GM21576 (cell line): ENCODE measurements around the gene FGFR1OP2.
"Not testable (repeated sequence)": the region's sequence is repeated elsewhere in the genome, so short reads cannot be mapped to it uniquely, and the experiment has no call there.

Experiments used
- ATAC-seq: cut with Tn5 transposase; IDR thresholded peaks from one replicate; pipeline ENCODE4 v1.9.1; 2021; ENCODE audit warnings: mild to moderate bottlenecking, moderate library complexity; ENCODE audit not compliant: unreplicated experiment

The FGFR1OP2 gene

DNA sequence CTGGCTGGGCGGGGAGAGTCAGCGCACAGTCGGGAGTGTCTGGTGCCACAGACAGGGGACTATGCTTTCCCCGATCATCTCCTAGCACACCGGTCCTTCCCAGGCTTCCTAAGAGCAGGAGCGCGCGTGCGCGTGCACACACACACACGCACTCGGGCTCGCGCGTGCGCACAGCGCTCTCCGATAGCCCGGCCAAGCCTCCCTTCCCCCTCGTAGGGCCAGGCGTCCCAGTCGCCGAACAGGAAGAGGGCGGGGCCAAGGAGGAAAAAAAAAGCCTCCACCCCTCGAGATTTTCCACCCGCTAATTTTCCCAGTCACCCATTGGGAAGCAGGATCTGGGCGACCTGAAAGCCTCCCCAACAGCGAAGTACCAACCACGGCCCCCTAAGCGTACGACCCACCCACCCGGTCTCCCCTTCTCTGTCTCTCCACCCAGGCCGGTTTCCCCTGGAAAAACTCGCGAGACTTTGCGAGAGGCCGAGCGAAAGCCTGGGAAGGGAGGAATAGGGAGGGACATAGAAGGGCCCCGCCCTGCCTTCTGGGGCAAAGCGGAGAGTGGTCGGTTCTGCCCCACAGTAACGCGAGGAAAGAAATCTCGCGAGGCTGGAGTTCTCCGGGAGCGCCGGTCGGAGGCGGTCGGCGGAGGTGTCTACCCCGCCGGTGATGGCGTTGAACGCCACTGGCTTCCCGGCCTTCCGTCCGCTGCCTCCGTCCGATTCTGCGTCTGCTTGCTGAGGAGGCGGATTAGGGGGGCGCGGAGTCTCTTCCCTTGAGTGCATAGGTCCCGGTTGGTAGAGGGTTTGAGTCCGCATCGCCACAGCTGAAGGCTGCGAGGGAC lies at the start of gene FGFR1OP2, which contains the start of gene INTS13:
Gene FGFR1OP2 (plus strand): TSS at position 608 of the 838 bp plus-strand sequence. CDS start 15,689 bp downstream, outside the sequence.
Gene INTS13 (minus strand): TSS at position 119 of the 838 bp plus-strand sequence. CDS start 1,178 bp downstream, outside the sequence.
- peak; percentile 81 for ATAC-seq

DNA sequence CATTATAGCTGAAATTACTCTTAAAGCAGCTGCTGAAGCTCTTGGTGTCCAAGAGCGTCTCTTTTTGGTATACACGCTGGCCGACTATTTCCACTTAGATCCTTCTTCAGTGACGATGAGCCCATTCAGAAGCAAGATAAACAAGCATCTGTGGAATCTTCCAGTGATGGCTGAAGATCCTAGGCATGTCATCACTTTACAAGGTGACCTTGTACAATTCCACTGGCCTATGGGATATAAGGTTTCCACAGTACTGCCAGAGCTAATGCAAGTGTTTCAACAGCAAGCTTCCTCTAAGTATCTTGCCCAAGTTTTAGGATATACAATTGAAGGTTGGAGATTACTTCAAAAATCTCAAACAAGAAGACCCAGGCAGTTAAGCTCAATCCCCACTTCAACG lies 47.5 kb upstream of the FGFR1OP2 start:
- ATAC-seq: no peak

DNA sequence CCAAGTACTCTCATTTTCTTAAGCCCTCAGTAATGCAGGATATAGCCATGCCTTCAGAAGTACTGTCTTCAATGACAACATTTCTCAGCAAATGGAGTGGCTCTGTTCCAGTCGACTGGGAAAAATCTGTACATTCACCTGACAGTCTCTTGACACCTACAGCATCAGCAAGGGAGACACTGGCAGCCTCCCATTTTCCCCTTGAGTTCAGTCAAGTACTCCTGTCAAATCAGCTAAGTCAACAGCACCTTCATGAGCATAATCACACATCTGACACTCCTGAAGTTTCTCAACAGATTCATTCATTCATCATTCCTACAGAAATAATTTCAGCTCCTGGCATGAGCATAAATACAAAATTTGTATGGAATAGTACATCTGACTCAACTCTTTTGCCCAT lies 46.6 kb upstream of the FGFR1OP2 start:
- no peak for ATAC-seq

DNA sequence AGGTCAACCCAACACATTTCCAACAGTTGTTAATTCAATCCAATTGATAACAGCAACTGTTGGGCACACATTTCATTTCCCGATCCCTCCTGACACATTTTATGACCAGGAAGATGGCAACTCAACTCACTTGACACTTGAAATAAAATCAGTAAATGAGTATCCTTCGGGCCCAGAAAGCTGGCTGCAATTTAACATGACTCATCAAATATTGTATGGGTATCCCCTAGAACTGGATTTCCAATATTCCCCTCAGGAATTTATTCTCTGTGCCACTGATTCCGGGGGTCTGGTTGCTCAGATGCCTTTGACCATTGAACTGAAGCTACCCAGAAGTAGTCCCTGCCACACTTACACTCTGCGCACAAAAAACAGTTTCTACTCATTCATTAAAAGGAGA lies 42.6 kb upstream of the FGFR1OP2 start:
- ATAC-seq: no peak

DNA sequence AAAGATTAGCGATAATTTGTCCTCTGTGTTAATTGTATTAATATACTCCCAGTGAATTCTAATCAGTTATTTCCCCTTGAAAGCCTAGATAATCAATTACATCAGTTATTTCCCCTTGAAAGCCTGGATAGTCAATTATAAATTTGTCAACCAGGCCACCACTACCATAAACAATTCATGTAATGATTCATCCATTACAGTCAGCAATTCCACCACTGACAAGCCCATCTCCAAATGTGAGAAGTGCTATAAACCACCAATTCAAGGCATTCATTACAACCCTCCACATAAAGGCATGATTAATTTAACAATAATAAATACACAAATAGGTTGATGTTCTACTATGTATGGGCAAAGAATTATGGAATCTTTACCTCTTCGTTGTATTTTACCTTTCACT lies 41.4 kb upstream of the FGFR1OP2 start:
- no peak for ATAC-seq

DNA sequence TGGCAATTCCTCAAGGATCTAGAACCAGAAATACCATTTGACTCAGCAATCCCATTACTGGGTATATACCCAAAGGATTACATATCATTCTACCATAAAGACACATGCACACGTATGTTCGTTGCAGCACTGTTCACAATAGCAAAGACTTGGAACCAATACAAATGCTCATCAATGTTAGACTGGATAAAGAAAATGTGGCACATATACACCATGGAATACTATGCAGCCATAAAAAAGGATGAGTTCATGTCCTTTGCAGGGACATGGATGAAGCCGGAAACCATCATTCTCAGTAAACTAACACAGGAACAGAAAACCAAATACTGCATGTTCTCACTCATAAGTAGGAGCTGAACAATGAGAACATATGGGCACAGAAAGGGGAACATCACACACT lies 34.9 kb upstream of the FGFR1OP2 start:
- ATAC-seq: not testable (repeated sequence)

DNA sequence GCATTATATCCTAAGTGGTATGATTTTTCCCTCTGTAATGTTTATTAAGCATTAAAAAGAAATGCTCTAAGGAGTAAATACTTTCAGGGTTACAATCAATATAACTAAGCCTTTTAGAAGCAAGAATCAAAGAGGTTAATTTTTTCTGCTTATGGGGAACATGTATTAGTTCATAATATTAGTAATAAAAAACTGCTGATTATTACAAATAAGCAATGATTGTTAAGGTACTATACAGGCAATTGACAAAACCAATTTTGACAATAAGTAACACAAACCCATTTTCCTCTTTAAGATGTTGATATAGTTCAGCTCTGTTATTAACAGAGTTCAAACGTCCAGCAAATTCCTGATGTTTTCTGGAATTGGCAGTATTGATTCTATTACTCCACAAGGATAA lies 32.2 kb upstream of the FGFR1OP2 start:
- ATAC-seq: no peak

DNA sequence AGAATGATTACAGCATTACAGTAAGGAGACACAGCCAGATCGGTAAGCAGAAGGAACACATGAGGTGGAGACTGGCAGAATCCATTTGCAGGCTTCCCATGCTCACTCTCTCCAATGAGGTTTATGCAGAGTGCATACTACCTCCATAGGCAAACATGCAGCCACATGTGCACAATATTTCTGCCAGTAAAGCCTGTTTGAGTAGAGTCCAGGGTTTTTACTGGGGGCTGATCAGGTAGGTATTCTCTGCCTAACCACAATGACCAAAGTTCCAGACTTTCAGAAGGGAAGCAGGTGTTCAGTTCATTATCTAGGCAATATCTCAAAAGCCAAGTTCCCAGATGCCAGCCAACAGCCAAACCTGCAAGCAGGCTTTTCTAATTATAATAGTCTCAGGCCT lies 31.6 kb upstream of the FGFR1OP2 start:
- ATAC-seq: no peak

DNA sequence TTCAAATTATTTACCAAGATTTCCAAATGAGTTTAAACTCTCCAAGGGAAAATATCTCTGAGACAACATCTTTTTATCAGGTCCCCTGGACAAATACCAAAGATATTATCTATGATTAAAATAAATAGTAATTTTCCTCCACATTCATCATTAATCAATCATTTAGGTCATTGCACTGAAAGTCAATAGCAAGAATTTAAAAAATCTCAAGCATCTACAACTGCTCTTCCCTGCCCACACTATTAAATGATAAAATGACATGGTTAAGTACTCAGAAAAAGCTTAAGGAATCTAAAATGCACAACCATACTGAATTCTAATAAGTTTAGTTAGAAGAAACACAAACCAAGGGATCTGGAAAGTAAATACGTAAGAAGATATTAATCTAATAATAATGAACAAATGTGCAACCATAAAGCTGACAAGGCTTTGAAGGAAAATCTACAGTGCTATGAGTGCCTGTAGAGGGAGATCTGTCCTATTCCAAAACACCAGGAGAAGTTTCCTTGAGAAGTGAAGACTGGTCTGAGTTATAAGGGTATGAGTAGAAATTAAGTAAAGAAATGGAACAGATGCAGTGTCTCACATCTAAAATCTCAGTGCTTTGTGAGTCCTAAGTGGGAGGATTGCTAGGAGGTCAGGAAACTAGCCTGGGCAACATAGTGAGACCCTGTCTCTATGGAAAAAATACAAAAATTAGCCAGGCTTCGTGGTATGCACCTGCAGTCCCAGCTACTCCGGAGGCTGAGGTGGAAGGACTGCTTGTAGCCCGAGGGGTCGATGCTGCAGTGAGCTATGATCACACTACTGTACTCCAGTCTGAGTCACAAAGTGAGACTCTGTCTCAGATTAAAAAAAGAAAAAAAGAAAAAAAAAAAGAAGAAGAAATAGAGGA lies 19.7 kb upstream of the FGFR1OP2 start:
- ATAC-seq: no peak

DNA sequence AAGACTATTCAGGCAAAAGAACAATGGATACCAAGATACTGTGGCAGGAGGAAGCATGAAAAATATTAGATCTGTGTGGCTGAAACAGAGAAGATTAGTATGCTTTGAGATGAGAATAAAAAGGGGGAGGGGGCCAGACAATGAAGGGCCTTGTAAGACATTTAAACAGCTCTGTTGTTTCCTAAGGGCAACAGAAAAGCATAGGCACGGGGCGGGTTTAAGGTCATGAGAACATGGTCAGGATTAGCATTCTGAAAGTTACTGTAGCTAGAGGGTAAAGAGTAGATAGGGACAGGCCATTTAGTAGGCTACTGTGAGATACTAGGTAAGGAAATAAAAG lies 19.1 kb upstream of the FGFR1OP2 start:
- no peak for ATAC-seq

DNA sequence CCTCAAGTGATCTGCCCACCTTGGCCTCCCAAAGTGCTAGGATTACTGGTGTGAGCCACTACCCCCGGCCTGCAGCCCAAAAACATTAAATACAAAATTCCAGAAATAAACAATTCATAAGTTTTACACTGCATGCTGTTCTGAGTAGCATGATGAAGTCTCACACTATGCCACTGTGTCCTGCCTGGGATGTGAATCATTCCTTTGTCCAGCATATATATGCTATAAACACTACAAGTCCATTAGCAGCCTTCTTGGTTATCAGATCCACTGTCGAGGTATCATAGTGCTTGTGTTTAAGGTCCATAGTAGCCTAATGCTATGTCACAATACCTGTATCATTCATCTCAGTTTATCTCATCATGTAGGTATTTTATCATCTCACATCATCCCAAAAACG lies 16.4 kb upstream of the FGFR1OP2 start:
- no peak for ATAC-seq

DNA sequence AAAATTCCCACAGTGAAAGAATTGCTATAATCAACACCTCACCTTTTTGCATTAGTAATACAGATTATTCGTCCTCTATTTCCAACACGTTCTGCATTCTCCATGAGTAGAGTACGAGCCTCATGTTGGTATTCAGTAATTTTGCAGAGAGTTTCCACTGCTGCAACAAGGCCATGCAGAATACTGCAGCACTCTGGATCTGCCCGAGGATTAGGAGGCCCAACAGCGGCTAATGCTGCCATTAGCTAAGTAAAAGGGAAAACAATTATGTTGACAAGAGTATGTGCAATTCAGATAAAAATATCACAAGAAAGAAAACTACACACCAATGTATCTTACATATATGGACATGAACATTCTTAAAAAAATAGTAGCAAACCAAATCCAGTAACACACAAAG lies 9.6 kb upstream of the FGFR1OP2 start:
- ATAC-seq: no peak

DNA sequence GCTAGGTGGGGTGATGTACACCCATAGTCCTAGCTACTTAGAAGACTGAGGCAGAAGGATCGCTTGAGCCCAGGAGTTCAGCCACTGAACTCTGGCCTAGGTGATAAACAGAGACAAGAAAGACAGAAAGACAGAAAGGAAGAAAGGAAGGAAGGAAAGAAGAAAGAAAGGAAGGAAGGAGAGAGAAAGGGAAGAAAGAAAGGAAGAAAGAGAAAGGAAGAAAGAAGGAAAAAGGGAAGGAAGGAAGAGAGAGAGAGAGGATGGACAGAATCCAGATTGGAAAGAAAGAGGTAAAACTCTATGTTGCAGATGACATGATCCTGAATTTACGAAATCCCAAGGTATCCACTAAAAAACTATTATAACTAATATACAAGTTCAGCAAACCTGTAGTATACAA lies 8.7 kb upstream of the FGFR1OP2 start:
- ATAC-seq: no peak

DNA sequence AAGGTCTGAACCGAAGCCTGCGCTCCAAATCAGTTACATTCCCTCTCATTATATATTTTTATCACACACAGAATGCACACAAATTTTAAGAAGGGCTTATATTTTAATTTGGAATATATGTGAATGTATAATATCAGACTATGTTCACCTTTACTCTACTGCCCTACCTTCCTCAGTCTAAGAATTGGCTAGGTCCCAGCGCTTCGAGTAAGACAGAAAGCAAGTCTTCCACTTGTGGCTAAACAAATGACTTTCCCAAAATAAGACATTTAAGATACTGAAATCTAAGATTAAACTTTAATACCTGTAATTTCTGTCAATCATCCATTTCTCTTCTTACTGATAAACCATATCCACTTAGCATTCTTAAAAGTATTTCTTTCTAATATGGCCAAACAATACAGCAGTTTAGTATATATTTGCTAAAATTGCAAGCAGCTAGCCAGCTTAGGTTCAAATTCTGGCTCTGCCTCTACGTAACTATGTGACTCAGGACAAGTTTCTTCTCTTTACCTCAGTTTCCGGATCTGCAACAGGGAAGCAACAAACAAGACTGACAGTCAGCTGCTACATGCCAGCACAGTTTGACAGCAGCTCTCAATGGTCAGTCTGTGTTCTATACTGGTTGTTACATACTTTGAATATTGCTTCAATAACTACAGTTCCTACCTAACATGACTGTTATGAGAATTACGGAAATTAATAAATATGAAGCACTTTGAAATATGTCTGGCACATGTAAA lies 2.5 kb upstream of the FGFR1OP2 start:
- no peak for ATAC-seq

DNA sequence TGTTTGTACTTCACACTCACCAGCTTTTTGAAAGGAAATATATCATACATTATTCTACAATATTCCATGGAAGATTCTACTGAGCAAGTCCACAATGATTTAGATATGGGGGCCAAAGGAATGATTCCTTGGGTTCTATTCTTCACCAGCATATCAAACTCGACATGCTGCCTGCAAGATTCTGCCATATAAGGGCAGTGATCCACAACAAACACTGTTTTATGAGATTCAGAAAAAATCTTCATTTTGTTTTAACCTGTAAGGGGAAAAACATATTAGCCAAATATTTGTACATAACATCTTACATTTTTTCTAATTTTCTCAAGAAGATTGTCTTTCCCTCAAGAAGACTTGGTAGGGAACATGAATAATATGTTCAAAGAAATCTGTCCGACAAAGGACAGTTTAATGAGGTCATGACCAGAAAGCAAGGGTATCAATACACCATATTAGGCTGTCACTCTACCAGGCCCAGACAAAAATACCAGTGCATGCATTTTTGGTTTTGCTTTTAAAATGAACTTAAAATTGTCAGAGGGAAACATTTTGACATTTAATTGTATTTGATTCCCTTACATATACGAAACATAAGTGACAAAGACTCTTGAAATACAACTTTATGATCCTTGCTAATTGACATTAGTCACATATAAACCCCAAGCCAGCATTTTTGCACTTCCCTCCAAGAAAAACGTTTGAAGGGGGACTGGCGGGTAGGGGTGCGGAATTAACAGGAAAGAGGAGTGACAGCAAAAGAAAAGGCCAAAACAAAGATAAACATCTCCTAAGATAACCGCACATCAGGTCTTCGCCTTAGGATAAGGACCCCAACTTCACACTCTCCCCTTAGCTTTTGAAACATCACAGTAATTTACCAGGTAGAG lies 1.5 kb upstream of the FGFR1OP2 start:
- no peak for ATAC-seq

DNA sequence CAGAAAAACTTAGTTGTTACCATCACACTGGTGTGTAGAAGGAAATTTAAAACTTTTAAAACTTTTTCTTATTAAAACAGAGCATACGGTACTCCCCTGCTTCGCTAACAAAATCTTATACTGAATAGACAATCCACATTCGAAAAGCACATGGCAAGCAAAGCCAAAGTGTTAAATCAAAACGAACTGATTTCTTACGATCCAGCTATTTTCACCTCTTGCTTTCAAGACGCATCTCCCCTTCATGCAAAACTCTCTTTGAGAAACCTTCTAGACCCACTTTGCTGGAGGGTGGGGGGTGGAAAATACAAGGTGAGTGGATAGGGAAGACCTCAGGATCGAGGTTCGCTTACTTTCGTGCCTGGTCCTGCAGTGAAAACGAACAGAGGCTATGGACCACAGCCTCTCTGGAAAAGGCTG lies 817 bp upstream of the FGFR1OP2 start:
- ATAC-seq: no peak

DNA sequence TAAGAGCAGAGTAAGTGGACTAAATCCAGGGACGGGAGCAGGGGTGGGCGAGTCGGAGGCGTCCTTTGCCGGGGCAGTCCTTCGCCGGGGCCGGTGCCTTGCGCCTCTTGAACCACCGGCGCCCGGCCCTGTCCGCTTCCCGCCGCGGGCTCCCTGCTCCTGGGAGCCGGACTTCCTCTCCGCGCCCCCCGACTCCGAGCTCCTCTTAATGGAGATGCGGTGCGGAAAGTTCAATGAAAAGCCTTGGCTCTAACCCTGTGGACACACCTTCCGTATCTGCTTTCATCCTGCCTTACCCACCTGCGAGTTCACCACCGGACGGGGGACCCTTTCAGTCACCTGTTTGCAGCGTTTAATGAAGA lies 412 bp downstream of the FGFR1OP2 start:
- ATAC-seq: peak; percentile 5

DNA sequence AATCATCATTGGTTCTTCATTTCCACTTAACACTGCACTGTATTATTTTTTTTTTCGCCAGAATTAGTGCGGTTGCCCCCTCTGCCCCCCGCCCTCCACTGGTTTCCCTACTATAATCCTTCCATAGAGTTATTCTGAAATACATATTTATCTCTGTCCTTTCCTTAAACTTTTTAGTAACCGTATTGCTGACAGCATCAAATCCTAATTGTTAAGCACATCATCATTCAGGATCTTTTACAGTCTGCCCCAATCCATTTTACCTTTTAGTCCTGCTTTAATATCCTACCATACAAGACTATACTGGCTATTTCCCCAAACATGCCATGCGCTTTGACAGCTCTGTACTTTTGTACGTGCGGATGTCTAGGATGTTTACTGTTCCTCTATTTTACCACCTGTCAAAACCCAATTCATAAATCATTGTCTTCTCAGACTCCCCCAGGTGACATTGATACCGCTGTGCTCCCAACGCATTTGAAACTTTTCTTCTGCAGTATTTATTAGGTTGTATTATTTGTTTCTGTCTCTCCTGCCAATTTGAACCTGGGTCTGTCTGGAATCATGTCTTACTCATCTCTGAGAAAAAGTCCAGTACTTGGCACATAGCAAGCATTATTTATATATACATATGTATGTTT lies 1.0 kb downstream of the FGFR1OP2 start:
- ATAC-seq: no peak

DNA sequence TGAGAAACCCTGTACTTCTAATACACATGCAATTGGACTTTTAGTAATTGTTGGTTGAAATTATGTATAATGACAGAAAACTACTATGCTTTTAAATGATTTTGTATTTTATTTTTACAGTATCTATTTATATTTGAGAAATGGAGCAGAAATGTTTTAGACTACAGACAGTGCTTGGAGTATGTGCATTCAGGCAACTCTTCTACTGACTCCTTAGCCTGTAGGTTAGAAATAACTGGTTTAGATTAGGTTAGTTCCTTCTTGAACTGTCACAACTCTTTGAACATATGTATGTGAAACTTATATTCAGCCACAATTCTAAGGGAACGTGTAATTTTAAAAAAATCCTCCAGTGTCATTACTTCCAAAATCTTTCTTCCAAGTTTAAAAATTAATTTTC lies 1.7 kb downstream of the FGFR1OP2 start:
- no peak for ATAC-seq
